GM18868 (cell line): ENCODE data around the gene CARD9.
"Not testable (repeated sequence)": the region's sequence is repeated elsewhere in the genome, so short reads cannot be mapped to it uniquely, and the experiment has no call there.

Experiments used
- ATAC-seq: cut with Tn5 transposase; IDR thresholded peaks from one replicate; pipeline ENCODE4 v1.9.1; 2021; ENCODE audit warnings: mild to moderate bottlenecking, moderate library complexity; ENCODE audit not compliant: unreplicated experiment

The CARD9 gene

GRCh38 chr9:136326061-136326760, 47.3 kb downstream of the CARD9 start:
- no peak for ATAC-seq

GRCh38 chr9:136325358-136325757, 48.1 kb downstream of the CARD9 start:
- no peak for ATAC-seq

- no peak for ATAC-seq
Observed at GRCh38 chr9:136324501-136325300, 48.8 kb downstream of the CARD9 start.

- ATAC-seq, result no peak
Observed at GRCh38 chr9:136323371-136323789, 50.1 kb downstream of the CARD9 start.

- no peak for ATAC-seq
Observed at GRCh38 chr9:136322756-136323330, 50.6 kb downstream of the CARD9 start.

GRCh38 chr9:136321561-136321960, 51.9 kb downstream of the CARD9 start:
- no peak for ATAC-seq

- ATAC-seq, result not testable (repeated sequence)
Observed at GRCh38 chr9:136320972-136321371, 52.5 kb downstream of the CARD9 start.

- not testable (repeated sequence) for ATAC-seq
Observed at GRCh38 chr9:136319955-136320354, 53.5 kb downstream of the CARD9 start.

- not testable (repeated sequence) for ATAC-seq
Observed at GRCh38 chr9:136319244-136319643, 54.2 kb downstream of the CARD9 start.

GRCh38 chr9:136318776-136319241, 54.7 kb downstream of the CARD9 start:
- ATAC-seq, result no peak

- ATAC-seq, result no peak
Observed at GRCh38 chr9:136318111-136318775, 55.2 kb downstream of the CARD9 start.

- no peak for ATAC-seq
Observed at GRCh38 chr9:136317695-136318094, 55.8 kb downstream of the CARD9 start.

- no peak for ATAC-seq
Observed at GRCh38 chr9:136316896-136317676, 56.4 kb downstream of the CARD9 start.

GRCh38 chr9:136316271-136316751, 57.2 kb downstream of the CARD9 start:
- no peak for ATAC-seq

GRCh38 chr9:136314944-136315343, 58.5 kb downstream of the CARD9 start:
- no peak for ATAC-seq

GRCh38 chr9:136314056-136314416, 59.4 kb downstream of the CARD9 start:
- no peak for ATAC-seq
